Neural crest cell (in vitro differentiated cells): Measurements from ENCODE around the gene TMEM255A. TPM values are rescaled to one million over a fixed set of nuclear protein-coding genes. Genes with fewer than 3 reads are reported as not detected.

Source experiments
- DNase-seq: peaks from one replicate; pipeline ENCODE4 v3.0.0; 2021; ENCODE audit warnings: low read depth, mixed read lengths, low spot score
- H3K27ac Mint-ChIP-seq: one replicate; pipeline ENCODE4 v1.8.0; 2021; ENCODE audit warnings: mild to moderate bottlenecking, mixed read lengths; ENCODE audit not compliant: unreplicated experiment
- H3K27me3 Mint-ChIP-seq: 2 replicates; pipeline ENCODE4 v1.8.0; 2021; ENCODE audit warnings: low read depth, mild to moderate bottlenecking, mixed read lengths
- H3K36me3 Mint-ChIP-seq: 2 replicates; pipeline ENCODE4 v1.8.0; 2021; ENCODE audit warnings: low read depth, mild to moderate bottlenecking, mixed read lengths
- H3K4me1 Mint-ChIP-seq: 2 replicates; pipeline ENCODE4 v1.8.0; 2021; ENCODE audit warnings: mixed read lengths
- H3K4me3 Mint-ChIP-seq: one replicate; pipeline ENCODE4 v1.8.0; 2021; ENCODE audit warnings: mild to moderate bottlenecking, mixed read lengths
- H3K9me3 Mint-ChIP-seq: 2 replicates; pipeline ENCODE4 v1.8.0; 2021; ENCODE audit warnings: mixed read lengths
- CTCF ChIP-seq: fragments of 200-600 bp; sonication (generic); conservative IDR thresholded peaks from 2 replicates; pipeline ENCODE4 v1.5.0; 2021; ENCODE audit warnings: antibody characterized with exemption, mild to moderate bottlenecking
- total RNA-seq: library from RNA; stranded (reverse); gene quantifications from 2 replicates; pipeline ENCODE4 v1.2.1, GENCODE V29; 2021

Gene TMEM255A
- total RNA-seq, 1 donor from 2014 or later, result 0.70 TPM

- Mint-ChIP-seq H3K36me3 (peaks cover 3% of the 10 kb centered on the region), H3K4me1 (peaks cover 11% of the 10 kb centered on the region), H3K27ac (no peak overlapping the region), H3K27me3 (no peaks in the 10 kb centered on the region), H3K4me3 (no peak overlapping the region), H3K9me3 (peaks cover 18% of the 10 kb centered on the region)
- no peak for DNase-seq
- no peak for TF ChIP-seq CTCF
These were observed 24.3 kb downstream of the TMEM255A start for GRCh38 chrX:120286733-120287512.

- TF ChIP-seq CTCF, result no peak
- Mint-ChIP-seq H3K27ac (no peak overlapping the region), H3K9me3 (peaks cover 10% of the 10 kb centered on the region), H3K27me3 (no peaks in the 10 kb centered on the region), H3K4me3 (no peak overlapping the region), H3K4me1 (peaks cover 11% of the 10 kb centered on the region), H3K36me3 (no peaks in the 10 kb centered on the region)
- DNase-seq, result no peak
These were observed 28.6 kb downstream of the TMEM255A start for GRCh38 chrX:120282697-120283096.

GRCh38 chrX:120281761-120282160 lies 29.5 kb downstream of the TMEM255A start:
- peaks cover 10% of the 10 kb centered on the region for H3K9me3 Mint-ChIP-seq
- peaks cover 4% of the 10 kb centered on the region for H3K4me1 Mint-ChIP-seq
- H3K27me3 Mint-ChIP-seq, result no peaks in the 10 kb centered on the region
- TF ChIP-seq CTCF, result no peak
- H3K36me3 Mint-ChIP-seq, result no peaks in the 10 kb centered on the region
- DNase-seq, result no peak
- H3K4me3 Mint-ChIP-seq, result no peak overlapping the region
- no peak overlapping the region for H3K27ac Mint-ChIP-seq

GRCh38 chrX:120281021-120281624 lies 30.1 kb downstream of the TMEM255A start:
- peaks cover 10% of the 10 kb centered on the region for H3K9me3 Mint-ChIP-seq
- no peaks in the 10 kb centered on the region for H3K4me1 Mint-ChIP-seq
- no peak for TF ChIP-seq CTCF
- H3K27me3 Mint-ChIP-seq, result no peaks in the 10 kb centered on the region
- no peak overlapping the region for H3K27ac Mint-ChIP-seq
- H3K36me3 Mint-ChIP-seq, result no peaks in the 10 kb centered on the region
- no peak overlapping the region for H3K4me3 Mint-ChIP-seq
- no peak for DNase-seq

- Mint-ChIP-seq H3K27me3 (no peaks in the 10 kb centered on the region), H3K4me3 (no peak overlapping the region), H3K9me3 (peaks cover 4% of the 10 kb centered on the region), H3K27ac (no peak overlapping the region), H3K36me3 (no peaks in the 10 kb centered on the region), H3K4me1 (peaks cover 14% of the 10 kb centered on the region)
- no peak for DNase-seq
- TF ChIP-seq CTCF, result no peak
These were observed 36.3 kb downstream of the TMEM255A start for GRCh38 chrX:120274958-120275357.
